HG03045 (cell line): ENCODE measurements around the gene CFAP70.

Source experiments
- ATAC-seq: cut with Tn5 transposase; IDR thresholded peaks from one replicate; pipeline ENCODE4 v1.9.1; 2021; ENCODE audit warnings: mild to moderate bottlenecking, moderate library complexity; ENCODE audit not compliant: unreplicated experiment

CFAP70 gene

GRCh38 chr10:73218431-73219191 is 140.1 kb downstream of the CFAP70 start:
- no peak for ATAC-seq

GRCh38 chr10:73217628-73218027 is 141.0 kb downstream of the CFAP70 start:
- no peak for ATAC-seq

DNA sequence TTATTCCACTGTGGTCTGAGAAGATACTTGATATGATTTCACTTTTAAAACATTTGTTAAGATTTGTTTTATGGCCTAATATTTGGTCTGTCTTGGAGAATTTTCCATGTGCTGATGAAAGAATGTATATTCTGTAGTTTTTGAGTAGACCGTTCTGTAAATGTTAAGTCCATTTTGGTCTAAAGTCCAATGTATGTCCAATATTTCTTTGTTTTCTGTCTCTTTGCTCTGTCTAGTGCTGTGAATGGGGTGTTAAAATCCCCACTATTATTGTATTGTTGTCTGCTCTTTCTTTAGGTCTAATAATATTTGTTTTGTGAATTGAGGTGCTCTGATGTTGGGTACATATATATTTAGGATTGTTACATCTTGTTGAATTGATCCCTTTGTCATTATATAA is 142.9 kb downstream of the CFAP70 start:
- no peak for ATAC-seq

- ATAC-seq: no peak
Observed at GRCh38 chr10:73211106-73211811, 147.4 kb downstream of the CFAP70 start.

GRCh38 chr10:73210395-73211105 is 148.1 kb downstream of the CFAP70 start:
- no peak for ATAC-seq

DNA sequence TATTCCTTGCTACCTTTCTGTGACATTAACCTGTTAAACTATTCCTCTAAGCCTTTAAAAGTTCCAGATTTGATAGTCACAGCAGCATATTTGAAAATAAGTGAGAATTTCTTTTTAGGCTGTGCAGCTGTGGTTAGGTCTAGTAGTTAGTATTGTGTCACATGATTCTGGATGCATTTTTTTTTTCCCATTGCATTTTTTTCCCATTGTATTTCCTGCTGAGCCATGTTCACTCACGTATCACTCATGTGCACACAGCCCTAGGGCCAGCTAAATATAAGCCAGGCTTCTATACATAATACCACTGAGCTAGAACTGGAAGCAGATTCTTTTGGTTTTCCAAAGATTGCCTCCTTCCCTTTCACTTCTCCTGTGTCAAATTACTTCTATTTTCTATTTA is 149.0 kb downstream of the CFAP70 start:
- ATAC-seq: no peak

DNA sequence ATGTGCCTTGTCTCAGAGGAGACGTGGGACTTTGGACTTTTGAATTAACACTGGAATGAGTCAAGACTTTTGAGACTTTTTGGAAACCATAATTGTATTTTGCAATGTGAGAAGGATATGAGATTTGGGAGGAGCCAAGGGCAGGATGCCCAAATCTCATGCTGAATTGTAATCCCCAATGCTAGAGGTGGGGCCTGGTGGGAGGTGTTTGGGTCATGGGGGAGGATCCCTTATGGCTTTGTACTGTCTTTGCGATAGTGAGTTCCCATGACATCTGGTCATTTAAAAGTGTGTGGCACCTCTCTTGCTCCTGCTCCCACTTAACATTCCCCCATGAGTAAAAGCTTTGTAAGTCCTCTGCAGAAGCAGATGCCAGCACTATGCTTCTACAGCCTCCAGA is 150.8 kb downstream of the CFAP70 start:
- no peak for ATAC-seq

DNA sequence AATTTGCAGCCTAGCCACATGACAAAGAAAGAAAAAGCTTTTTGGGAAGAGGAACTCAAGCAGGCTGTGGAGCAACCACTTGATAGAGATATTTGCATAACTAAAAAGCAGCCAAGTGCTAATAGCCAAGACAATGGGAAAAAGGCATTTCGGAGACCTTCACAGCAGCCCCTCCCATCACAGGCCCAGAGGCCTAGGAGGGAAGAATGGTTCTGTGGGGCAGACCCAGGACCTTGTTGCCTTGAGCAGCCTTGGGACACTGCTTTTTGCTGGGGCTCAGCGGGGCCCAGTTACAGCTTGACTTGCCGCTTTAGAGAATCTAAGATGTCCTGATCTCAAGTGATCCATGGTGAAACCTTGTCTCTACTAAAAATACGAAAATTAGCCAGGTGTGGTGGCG is 152.3 kb downstream of the CFAP70 start:
- ATAC-seq: no peak

DNA sequence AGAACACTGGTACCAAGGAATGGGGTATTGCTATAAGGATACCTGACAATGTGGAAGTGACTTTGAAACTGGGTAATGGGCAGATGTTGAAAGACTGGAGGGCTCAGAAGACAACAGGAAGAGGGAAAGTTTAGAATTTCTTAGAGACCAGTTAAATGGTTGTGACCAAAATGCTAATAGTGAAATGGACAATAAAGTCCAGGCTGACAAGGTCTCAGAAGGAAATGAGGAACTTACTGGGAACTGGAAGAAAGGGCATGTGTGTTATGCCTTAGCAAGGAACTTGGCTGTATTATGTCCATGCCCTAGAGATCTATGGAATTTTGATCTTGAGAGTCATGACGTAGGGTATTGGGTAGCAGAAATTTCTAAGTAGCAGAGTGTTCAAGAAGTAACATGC is 152.8 kb downstream of the CFAP70 start:
- no peak for ATAC-seq

DNA sequence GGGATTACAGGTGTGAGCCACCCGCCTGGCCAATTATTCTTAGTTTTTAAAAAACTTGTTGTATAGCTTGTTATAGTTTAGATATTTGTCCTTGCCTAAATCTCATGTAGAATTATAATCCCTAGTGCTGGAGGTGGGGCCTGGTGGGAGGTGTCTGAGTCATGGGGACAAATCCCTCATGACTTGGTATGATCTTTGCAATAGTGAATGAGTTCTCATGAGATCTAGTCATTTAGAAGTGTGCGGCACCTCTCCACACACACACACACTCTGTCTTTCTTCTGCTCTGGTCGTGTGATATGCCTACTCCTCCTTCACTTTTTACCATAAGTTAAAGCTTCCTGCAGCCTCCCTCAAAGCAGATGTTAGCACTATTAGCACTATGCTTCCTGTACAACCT is 153.6 kb downstream of the CFAP70 start:
- ATAC-seq: no peak
